Measurements from ENCODE around the gene P2RY6.

P2RY6 gene

GRCh38 chr11:73288873-73289707 is 17.0 kb downstream of the P2RY6 start:
- CTCF ChIA-PET = interaction anchor here (0.6 to 29.7 kb wide), 38 partner anchors 9 to 842 kb away, joined by 3 to 605 read pairs (median 5); partner anchors contain the start of genes ARHGEF17 and P2RY6
- POLR2A ChIA-PET = interaction anchor here (0.6 to 1.6 kb wide), 2 partner anchors 496 to 564 kb away, joined by 3 to 4 read pairs; no protein-coding TSS in a partner anchor
- DNase-seq (ENCODE audit: extremely low spot score) = peak; percentile 89
- TF ChIP-seq CTCF (IDR thresholded peaks at IDR 0.05; ENCODE audit: control extremely low read depth, extremely low read depth, low read depth, missing control alignments) = peak; percentile 90

DNA sequence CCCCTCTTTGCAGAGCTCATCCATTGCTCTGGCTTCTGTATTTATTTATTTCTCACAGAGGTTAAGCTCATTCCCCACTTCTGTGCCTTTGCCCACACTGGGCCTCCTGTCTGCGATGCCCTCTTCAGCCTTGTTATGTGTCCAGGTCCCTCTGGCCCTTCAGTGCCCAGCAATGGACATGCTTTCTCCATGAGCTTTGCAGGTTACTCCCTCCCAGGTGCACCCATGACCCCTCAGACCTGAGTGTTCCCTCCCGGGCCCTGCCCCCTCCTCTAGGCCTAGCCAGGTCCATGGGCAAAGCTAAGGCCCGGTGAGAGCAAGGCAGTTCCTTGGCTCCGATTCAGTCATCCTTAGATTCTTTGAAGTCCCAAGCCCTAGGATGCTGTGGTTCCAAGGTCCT is 18.4 kb downstream of the P2RY6 start:
- DNase-seq (ENCODE audit: extremely low spot score) = no peak
- ChIA-PET CTCF (interaction anchor here (1.0 to 29.7 kb wide), 13 partner anchors 10 to 460 kb away, joined by 3 to 605 read pairs (median 9); partner anchors contain the start of gene ARHGEF17), POLR2A (no interaction called here)
- TF ChIP-seq CTCF (IDR thresholded peaks at IDR 0.05; ENCODE audit: control extremely low read depth, extremely low read depth, low read depth, missing control alignments) = no peak

GRCh38 chr11:73291196-73291595 is 19.1 kb downstream of the P2RY6 start:
- DNase-seq (ENCODE audit: extremely low spot score) = no peak
- POLR2A ChIA-PET = no interaction called here
- TF ChIP-seq CTCF (IDR thresholded peaks at IDR 0.05; ENCODE audit: control extremely low read depth, extremely low read depth, low read depth, missing control alignments) = no peak
- CTCF ChIA-PET = interaction anchor here (0.7 to 29.7 kb wide), 13 partner anchors 9 to 124 kb away, joined by 3 to 605 read pairs (median 5); partner anchors contain the start of gene ARHGEF17

DNA sequence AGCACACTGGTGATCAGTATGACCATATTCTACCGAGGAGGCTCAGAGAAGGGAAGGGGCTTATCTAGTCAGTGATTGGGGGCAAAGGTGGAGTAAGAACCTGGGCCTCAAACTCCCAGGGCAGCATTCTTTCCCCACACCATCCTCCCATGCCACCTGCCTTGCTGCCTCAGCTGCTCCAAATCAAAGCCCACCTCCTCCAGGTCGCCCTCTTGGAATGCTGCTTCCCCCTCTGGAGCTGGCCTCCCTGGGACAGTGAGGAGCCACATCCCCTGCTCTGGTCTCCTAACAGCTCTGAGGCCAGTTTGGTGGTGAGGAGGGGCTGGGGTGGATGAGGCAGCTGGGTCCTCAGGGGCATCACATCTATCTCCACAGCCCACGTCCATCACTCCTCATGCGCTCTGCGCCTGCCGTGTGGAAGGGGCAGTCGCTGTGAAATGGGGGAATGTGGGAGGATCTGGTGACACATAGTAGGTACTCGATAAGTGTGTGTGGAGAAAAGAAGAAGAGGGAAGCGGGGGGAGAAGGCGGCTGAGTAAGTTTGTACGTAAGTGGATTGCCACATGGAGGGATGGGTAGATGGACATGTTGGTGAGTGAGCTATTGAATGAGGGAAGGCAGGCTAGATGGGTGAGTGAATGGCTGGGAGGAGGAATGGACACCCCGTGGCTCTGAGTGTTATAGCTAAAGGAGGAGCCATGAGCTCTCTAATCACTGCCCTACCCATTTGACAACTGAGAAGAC is 19.8 kb downstream of the P2RY6 start:
- no peak for DNase-seq (ENCODE audit: extremely low spot score)
- no peak for TF ChIP-seq CTCF (IDR thresholded peaks at IDR 0.05; ENCODE audit: control extremely low read depth, extremely low read depth, low read depth, missing control alignments)
- POLR2A ChIA-PET = no interaction called here
- CTCF ChIA-PET = interaction anchor here (0.7 to 29.7 kb wide), 13 partner anchors 8 to 368 kb away, joined by 3 to 605 read pairs (median 4); partner anchors contain the start of gene ARHGEF17

DNA sequence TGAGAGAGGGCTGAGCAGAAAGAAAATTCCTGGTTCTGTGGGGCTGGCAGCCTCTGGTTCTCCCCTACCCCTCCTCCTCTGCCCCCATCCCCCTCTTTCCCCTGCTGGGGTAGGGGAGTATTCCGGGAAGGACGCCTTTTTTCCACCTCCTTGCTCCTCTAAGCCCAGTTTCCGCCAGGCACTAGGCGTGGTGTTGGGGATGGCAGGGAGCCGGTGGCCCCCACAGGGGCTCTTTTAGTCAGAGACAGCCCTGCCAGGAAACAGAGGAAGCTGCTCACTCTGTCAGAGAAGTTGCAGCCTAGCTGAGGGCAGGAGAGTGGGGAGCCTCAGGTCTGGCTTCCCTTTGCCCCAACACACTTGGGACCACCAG is 20.4 kb downstream of the P2RY6 start:
- no peak for TF ChIP-seq CTCF (IDR thresholded peaks at IDR 0.05; ENCODE audit: control extremely low read depth, extremely low read depth, low read depth, missing control alignments)
- ChIA-PET POLR2A (no interaction called here), CTCF (interaction anchor here (1.0 to 29.7 kb wide), 11 partner anchors 8 to 368 kb away, joined by 3 to 605 read pairs (median 4); partner anchors contain the start of gene ARHGEF17)
- DNase-seq (ENCODE audit: extremely low spot score) = no peak

GRCh38 chr11:73293356-73293936 is 21.3 kb downstream of the P2RY6 start:
- ChIA-PET POLR2A (no interaction called here), CTCF (interaction anchor here (1.8 to 29.7 kb wide), 4 partner anchors 7 to 58 kb away, joined by 7 to 605 read pairs (median 146); partner anchors contain the start of gene ARHGEF17)
- no peak for DNase-seq (ENCODE audit: extremely low spot score)
- TF ChIP-seq CTCF (IDR thresholded peaks at IDR 0.05; ENCODE audit: control extremely low read depth, extremely low read depth, low read depth, missing control alignments) = no peak
